SKM-1 treated with dmso at 0.1 percent for 144 hours (cell line): Measurements from ENCODE around the gene MRPL21.
A peak's percentile ranks its signal among the peaks of the same experiment; 100 is the strongest.

Experiments used
- DNase-seq: peaks from one replicate; lab custom pipeline; 2025; ENCODE audit not compliant: unreplicated experiment; lab: John Stamatoyannopoulos, UW

Gene MRPL21

DNA sequence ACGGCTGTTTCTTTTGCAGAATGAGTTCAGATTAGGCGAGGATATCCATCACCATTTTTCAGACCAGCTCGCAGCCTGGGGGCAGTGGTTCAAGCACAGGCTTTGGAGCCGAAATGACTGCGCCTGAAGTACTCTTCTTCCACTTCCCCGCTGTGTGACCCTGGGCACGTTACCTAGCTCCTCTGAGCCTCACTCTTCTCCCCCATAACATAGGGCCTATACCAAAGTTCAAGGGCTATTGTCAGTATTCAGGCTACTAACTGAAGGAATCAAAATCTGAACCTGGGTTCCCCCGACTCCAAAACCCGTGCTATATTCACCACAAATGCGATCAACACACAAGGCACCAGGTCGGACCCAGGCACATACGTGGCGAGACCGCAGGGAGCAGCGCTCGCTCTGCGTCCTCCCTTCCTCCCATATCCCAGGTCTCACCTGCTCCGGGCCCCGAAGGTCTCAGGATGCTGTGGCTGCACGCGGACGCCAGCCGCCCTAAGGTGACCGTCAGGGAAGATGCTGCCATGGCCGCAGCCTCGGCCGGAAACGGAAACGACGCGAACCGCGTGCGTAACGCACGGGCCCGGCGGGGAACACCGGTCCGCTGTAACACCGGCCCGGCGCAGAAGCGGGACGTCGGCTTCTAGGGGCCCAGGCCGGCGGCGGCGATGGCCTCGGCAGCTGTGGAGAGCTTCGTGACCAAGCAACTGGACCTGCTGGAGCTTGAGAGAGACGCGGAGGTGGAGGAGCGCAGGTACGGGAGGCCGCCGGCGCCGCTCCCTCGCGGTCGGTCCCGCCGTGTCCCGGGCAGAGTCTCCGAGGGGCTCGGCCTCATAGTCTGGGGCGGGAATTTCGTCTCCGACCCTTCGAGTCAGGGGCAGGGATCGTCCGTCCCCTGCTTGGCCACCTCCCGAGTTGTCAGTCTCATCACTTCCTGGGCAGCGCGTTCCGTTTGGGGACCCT is at the start of gene MRPL21, which contains the start of gene IGHMBP2:
Gene MRPL21 (minus strand): TSS at position 545 of the 960 bp plus-strand sequence. CDS start 22 bp downstream, at position 523.
Gene IGHMBP2 (plus strand): TSS at position 604 of the 960 bp plus-strand sequence. CDS start 62 bp downstream, at position 666.
- peak; percentile 75 for DNase-seq

DNA sequence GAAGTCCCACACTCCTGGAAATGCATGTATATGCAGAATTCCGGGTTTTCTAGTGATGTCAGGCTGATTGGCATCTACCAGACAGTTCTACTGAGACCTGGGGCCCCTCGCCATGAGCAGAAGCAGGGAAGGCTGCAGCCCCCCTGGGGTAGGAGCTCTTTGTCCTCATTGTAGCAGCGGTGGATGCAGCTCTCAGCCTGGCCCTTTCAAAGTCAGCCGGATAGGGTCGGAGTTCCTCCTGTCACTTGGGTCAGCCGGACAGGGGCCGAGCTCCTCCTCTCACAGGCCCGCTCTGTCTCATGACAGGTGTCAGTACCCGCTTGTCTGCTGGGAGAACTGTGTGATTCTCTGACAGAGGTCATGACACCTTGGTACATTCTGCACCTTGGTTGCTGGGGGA is 47.1 kb upstream of the MRPL21 start:
- no peak for DNase-seq

DNA sequence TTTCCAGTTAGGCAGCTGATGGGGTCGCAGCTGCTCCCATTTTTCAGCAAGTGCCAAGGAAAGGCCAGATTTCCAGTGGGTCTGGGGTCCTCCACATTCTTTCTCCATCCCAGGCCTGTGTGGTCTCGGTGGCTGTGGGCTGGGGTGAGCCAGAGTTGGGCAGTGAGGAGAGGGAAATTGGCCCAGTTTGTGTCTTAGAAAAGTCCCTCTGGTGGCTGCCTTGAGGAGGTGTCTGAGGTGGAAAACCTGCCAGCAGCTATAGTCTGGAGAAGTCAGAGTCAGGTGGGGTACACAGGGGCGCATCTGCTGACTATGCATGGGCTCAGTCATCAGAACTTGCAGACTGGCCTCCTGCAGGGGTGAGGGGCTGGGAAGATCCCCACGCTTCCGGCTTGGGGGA is 46.6 kb upstream of the MRPL21 start:
- DNase-seq = peak; percentile 13

DNA sequence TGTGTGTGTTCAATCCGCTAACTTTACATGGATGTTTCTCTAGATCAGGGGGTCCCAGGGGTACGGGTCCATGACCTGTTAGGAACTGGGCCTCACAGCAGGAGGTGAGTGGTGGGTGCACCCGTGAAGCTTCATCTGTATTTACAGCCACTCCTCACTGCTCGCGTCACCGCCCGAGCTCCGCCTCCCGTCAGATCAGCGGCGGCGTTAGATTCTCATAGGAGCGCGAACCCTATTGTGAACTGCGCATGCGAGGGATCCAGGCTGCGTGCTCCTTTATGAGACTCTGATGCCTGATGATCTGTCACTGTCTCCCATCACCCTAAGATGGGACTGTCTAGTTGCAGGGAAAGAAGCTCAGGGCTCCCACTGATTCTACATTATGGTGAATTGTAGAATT is 45.3 kb upstream of the MRPL21 start:
- no peak for DNase-seq

DNA sequence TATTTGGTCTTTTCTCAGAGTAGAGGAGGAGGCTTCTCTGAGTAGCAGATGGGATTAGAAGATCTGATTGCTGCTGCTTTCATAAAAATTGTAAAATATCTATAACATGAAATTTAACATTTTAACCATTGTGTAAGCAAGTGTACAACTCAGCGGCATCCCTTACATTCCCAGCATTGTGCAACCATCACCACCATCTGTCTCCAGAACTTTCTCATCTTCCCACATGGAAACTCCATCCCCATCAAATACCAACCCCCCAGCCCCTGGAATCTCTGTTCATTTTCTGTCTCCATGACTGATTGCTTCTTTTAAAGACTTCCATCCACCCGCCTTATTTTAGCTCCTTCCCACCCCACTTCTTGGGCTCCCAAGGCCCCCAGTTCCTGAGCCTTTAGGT is 44.9 kb upstream of the MRPL21 start:
- no peak for DNase-seq

DNA sequence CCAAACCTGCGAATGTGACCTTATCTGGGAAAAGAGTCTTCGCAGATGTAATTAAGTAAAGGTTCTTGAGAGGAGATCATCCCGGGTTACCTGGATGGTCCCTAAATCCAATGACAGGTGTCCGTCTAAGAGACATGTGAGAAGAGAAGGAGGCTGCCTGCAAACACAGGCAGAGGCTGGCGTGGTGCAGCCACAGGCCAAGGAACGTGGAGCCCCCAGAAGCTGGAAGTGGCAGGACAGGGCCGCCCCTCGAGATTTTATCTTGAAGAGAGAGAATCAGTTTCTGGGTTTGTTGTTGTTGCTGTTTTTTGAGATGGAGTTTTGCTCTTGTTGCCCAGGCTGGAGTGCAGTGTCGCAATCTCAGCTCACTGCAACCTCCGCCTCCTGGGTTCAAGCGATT is 43.5 kb upstream of the MRPL21 start:
- DNase-seq = no peak

DNA sequence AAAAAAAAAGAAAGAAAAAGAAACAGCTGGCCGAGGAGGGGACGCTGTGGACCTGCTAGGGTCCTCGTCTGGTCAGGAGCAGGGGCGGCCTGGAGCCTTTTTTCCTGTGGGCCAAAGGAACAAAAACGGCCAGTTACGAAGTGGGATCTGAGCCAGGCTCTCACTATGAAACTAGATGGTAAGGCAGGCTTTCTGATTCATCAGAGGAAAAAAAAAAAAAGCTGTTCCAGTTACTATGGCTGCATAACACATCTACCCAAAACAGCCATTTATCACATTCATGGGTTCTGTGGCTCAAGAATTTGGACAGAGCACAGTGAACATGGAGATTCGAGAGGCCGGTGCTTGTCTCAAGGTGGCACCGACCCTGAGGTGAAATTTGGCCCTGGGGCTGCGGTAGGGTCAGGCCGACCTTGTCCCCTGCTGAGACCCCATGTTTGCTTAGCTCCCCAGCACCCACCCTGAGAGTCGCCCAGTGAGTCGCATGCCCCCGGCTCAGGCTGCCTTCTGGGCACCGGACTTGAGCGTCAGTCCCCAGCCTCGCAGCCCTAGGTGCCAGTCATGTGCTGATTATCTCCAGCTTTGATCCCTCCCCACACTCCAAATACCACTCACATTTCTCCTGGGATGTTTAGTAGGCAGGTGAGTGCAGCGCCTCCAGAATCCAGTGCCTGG is 42.9 kb upstream of the MRPL21 start:
- DNase-seq = no peak

DNA sequence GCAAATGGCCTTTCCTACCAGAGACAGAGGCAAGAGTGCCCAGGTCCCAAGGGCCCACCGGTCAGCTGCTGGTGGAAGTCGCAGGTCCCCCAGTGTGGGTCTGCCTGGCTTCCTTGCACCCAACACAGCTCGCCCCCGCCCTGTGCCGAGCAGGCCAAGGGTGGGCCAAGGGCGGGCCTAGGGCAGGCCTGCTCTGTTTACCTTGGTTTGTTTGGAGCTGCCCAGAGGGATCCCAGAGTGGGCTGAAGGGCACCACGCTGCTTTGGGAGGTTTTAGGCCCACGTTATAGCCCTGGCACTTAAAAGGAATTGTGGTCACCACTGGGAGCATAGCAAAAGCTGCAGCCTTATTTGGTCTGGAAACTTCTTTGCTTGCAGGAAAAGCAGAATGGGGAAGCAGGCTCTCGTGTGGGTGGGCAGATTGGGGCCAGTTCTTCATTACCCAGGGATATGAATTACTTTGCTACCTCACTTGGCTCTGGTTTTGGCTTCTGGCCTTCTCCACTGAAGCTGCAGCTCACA is 39.2 kb upstream of the MRPL21 start:
- no peak for DNase-seq

DNA sequence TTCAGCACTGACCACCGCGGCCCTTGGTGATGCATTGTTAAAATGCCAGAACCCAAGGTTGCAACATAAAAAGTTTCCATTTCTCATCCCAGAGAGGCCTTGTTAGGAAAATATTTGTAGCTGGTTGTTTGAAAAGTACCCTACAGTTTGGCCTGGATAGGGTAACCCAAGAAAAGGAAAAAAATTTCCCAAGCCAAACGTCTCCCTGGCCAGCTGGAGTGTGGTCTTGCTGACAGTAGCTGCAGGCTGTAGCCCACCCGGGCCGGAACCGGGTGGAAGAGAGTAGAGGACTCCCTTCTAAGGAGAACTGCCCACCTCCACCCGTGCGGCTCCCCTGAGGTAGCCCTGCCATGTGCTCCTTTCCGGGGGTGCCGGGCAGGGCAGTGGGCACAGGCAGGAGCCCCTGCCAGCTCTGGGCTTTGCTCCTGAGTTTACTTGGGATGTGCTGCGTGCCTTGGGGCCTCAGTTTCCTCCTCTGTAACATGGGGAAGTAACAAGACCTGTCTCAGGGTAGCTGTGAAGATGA is 38.5 kb upstream of the MRPL21 start:
- DNase-seq = no peak

DNA sequence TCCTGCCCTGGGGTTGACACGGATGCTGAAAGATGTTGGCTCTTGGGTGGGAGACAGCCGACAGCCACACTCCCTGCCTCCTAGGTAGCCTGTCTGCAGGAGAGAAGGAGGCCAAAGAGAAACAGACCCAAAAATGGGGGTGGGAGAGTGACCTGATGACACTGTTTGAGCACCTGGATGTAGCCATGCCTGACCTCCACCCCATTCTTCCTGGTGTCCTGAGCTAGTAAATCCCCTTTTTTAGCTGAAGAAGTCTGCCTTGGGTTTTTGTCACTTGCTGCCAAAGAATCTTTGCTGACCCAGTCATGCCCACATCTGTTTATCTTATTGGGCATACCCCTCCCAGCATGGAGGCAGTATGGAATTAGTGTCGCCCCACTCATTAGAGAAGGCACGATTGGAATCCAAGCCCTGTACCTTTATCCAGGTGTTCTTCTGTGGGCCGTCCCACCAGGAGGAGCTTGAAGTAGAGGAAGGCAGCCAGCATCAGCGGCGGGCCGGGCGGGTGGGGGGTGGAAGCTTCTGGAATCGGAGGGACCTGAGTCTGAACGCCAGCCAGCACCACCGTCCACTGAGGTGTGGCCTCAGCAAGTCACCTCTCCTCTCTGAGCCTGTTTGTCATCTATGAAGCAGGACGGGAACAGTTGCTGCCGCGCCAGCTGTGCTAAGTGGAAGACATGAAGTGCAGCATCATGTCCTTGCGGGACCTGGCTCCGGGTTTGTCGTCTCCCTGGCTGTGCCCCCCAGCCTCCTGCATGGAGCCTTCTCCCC is 37.9 kb upstream of the MRPL21 start:
- no peak for DNase-seq

DNA sequence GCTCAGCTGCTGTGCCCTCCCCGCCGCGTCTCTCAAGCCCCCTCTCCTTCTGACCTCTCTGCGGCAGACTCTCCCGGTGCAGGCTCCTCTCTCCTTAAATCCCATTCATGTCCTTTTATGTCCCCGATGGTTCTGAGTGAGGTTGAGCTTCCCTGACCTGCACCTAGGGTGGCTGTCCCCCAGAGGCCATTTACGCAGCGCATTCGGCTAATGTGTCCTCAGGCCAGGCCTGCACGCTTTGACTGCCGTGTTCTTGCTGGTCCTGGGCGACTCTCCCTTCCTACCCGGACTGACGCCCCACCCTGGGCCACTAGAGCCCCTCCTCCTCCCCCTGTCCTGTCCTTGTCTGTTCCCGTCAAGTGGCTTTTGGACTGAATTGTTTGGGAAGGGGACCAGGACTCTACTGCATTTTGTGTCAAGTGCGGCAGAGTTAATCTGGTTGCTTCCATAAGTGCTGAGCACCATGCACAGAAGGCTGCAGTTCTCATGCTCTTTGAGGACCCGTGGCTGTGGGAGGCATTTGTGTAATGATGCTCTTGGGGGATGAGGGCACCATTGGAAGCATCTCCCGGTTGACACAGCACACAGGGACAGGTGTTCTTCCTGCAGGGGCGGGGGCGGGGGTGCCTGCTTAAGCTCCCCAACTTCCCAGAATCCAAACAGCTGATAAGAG is 37.2 kb upstream of the MRPL21 start:
- no peak for DNase-seq

DNA sequence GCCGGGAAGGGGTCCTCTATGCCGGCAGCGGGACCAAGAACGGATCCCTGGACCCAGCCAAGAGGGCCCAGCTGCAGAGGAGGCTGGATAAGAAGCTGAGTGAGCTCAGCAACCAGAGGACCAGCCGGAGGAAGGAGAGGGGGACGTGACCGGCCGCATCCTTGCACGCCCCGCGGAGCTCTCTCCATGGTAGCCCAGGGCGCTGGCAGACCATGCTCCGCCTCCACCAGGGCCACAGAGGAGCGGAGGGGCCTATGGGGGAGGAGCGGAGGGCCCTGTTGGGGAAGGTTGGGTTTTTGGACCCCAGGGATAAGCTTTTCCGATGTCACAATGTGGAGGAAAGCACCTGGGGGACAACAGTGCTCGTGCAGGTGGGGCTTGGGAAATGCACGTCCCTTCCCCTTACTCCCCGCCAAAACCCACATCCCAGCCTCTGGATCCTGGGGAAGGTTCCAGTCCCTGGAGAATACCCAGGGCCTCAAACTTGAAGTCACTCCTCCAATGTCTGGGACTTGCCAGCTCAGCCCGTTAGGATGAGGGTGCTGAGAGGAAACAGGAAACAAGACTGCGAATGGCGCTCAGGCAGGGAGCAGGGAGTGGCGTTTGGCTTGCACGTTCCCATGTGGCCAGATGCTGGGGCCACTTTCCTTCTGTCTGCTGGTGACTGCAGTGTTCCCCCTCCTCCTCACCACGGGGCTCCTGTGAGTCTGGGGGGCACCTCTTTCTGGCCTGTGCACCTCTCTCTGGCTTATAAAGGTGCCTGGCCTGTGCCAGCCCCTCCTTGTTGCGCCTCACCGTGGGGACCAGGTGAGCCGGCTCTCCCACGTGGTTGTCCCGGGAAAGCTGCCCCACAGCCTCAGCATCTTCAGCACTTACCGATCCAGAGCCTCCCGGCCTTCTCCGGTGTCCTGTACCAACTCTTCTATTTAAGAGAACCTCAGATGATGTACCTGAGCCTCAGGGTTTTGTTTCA is 36.2 kb upstream of the MRPL21 start:
- DNase-seq = no peak

DNA sequence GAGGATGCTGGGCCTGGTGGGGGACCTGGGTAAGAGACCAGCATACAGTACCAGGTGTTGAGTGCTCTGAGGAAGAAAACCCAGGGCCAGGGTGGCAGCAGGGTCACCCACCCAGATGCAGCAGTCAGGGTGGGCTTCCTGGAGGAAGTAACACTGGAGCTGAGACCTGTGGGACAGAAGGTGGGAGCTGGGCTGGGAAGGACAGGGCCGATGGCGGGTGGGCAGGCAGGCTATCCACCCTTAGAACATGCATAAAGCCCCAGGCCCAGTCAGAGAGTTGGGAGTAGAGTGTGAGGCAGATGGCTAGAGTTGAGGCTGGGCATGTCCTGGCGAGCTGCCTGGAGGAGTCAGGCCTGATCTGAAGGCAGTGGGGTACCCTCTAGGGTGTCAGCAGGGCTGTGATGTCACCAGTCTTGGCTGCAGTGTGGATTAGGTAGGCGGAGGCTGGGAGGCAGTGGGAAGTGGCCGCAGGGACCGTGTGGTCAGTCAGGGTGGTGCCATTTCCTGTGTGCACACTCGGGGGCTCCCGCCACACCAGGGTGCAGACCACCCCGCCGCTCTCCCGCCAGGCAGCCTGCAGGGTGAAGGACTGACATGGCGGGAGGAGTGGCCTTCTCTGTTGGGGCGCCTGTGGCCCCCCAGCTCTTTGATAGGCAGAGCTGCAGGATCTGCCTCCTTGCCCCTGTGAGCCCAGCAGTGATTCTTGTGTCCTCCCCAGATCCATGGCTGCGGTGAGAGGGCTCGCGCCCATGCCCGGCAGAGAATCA is 35.4 kb upstream of the MRPL21 start:
- no peak for DNase-seq

DNA sequence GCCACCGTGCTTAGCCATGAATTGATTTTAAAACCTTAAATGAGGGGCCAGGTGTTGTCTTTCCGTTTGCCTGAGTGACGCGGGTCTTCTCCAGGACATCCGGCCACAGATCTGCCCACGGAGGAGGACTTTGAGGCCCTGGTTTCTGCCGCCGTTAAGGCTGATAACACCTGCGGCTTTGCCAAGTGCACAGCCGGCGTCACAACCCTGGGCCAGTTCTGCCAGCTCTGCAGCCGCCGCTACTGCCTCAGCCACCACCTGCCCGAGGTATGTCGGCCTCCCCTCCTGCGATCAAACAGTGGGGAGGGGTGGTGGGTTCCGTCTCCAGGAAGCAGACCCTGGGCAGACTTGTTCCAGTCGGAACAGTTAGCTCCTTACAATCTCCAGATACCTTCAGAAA is 34.5 kb upstream of the MRPL21 start:
- no peak for DNase-seq

DNA sequence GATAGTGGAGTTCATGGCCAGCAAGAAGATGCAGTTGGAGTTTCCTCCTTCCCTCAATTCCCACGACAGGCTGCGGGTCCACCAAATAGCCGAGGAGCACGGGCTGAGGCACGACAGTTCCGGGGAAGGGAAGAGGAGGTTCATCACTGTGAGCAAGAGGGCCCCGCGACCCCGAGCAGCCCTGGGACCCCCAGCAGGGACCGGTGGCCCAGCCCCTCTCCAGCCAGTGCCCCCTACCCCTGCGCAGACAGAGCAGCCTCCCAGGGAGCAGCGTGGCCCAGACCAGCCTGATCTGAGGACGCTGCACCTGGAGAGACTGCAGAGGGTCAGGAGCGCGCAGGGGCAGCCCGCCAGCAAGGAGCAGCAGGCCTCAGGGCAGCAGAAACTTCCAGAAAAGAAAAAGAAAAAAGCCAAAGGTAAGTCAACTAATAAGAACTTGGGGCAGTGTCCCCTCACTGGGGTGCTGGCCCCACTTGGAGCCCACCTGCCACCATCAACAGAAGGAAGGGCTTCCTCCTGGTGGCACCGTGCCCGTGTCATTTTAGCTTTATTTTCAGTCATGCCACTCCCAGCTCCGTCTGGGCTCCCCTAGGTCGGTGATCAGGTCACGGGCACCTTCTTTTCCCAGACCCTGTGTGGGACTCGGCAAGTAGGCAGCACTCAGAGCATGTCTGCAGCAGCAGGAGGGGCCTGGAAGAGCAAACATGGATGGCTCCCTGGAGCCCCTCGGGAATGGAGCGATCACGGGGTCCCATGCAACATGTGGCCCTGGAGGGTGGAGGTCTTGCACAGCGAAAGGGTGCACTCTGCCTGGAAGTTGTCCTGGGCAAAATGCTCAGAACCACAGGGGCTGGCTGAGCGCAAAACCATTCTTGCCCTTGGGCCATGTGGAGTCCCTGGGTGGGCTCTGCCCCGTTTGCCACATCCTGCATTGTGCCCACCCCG is 33.3 kb upstream of the MRPL21 start:
- no peak for DNase-seq

DNA sequence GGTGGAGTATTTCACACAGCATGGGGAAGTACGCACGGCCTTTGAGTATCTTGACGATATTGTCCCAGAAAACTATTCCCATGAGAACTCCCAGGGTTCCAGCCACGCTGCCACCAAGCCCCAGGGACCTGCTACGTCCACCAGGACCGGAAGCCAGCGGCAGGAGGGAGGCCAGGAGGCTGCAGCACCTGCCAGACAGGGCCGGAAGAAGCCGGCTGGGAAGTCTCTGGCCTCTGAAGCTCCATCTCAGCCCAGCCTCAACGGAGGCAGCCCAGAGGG is 32.7 kb upstream of the MRPL21 start:
- DNase-seq = no peak

DNA sequence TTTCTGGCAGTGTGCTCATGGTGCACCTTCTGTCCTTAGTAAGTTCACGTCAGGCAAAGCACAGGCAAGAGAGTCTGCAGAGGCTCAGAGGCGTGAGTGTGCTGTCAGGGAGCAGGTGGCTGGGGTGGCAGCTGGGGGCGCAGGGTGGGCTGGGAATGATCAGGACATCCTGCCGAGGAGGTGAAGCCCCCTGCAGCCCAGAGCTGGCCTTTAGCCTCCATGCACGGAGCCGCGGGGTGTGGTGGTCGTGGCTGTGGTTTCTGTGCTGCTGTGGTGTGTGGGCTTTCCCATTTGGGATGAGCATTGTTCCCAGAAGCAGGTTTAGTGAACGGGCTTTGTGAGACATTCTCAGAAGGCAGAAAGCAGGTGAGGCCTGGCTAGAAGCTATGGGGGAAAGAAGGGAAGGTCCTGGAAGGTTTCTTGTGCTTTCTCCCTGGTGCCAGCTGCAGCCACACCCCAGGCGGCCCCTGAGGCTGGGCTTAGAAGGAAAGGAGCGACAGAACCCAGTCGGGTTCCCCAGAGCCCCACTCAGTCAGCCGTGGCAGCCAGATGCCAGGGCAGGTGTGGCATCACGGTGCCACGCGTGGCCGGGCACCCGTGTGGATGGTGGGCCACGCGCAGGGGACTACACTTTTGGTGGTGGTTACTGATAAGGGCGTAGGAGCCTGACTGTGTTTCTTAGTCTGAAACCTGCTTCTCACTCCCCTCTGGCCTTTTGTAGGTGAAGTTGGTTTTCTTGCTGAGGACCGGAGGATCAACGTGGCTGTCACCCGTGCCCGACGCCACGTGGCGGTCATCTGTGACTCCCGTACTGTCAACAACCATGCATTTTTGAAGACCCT is 32.1 kb upstream of the MRPL21 start:
- no peak for DNase-seq
